ENCODE data around the gene POLD2.

The POLD2 gene

GRCh38 chr7:44145969-44146911 is 22.9 kb upstream of the POLD2 start:
- no peak for TF ChIP-seq CTCF (IDR thresholded peaks at IDR 0.05; ENCODE audit: control insufficient read depth, extremely low read depth, insufficient read depth)
- no peak overlapping the region for H3K4me3 ChIP-seq (ENCODE audit: low read depth, low read length)
- no peak for DNase-seq (ENCODE audit: low read depth)

- DNase-seq (ENCODE audit: low read depth) = no peak
These were observed 22.2 kb upstream of the POLD2 start for GRCh38 chr7:44145479-44145968.

GRCh38 chr7:44144968-44145478 is 21.7 kb upstream of the POLD2 start:
- DNase-seq (ENCODE audit: low read depth) = no peak
- no peak for TF ChIP-seq CTCF (IDR thresholded peaks at IDR 0.05; ENCODE audit: control insufficient read depth, extremely low read depth, insufficient read depth)
- no peak overlapping the region for H3K4me3 ChIP-seq (ENCODE audit: low read depth, low read length)

More at GRCh38 chr7:44145479-44145968, 22.2 kb upstream of the POLD2 start:
- no peak overlapping the region for H3K4me3 ChIP-seq (ENCODE audit: low read depth, low read length)
- TF ChIP-seq CTCF (IDR thresholded peaks at IDR 0.05; ENCODE audit: control insufficient read depth, extremely low read depth, insufficient read depth) = no peak

GRCh38 chr7:44144426-44144967 is 21.1 kb upstream of the POLD2 start:
- TF ChIP-seq CTCF (IDR thresholded peaks at IDR 0.05; ENCODE audit: control insufficient read depth, extremely low read depth, insufficient read depth) = no peak
- DNase-seq (ENCODE audit: low read depth) = no peak

GRCh38 chr7:44143646-44144250 is 20.4 kb upstream of the POLD2 start:
- H3K4me3 ChIP-seq (ENCODE audit: low read depth, low read length) = no peak overlapping the region
- no peak for TF ChIP-seq CTCF (IDR thresholded peaks at IDR 0.05; ENCODE audit: control insufficient read depth, extremely low read depth, insufficient read depth)
- DNase-seq (ENCODE audit: low read depth) = no peak

More at GRCh38 chr7:44144426-44144967, 21.1 kb upstream of the POLD2 start:
- H3K4me3 ChIP-seq (ENCODE audit: low read depth, low read length) = no peak overlapping the region

- no peak for TF ChIP-seq CTCF (IDR thresholded peaks at IDR 0.05; ENCODE audit: control insufficient read depth, extremely low read depth, insufficient read depth)
- DNase-seq (ENCODE audit: low read depth) = no peak
- H3K4me3 ChIP-seq (ENCODE audit: low read depth, low read length) = no peak overlapping the region
These were observed 18.7 kb upstream of the POLD2 start for GRCh38 chr7:44142028-44142427.

All from LNCaP clone FGC (cell line).